Heart left ventricle (tissue), 13 donors: ENCODE measurements around the gene GPR148.

Experiments
- POLR2A ChIP-seq, 2 donors: fragments of 450-650 bp; IDR thresholded peaks; one replicate each; pipeline ENCODE4 v1.6.1; 2017; ENCODE audit warnings: antibody characterized with exemption in 2 of 2, mild to moderate bottlenecking in 2 of 2, moderate library complexity in 2 of 2
- TF ChIP-seq, protein P1 (sequence below), 12 donors: fragments of 200-600 bp; sonication (generic) in 4 of 12; IDR thresholded peaks; one replicate each; pipeline versions ENCODE4 v1.5.0 to v1.8.0; 2018 to 2022; ENCODE audit warnings: antibody characterized with exemption in 12 of 12, mild to moderate bottlenecking in 5 of 12
- donor health status: ischemic (EF 13 %, LVEDD 7.1; RV severe dilation, severe dysfunction).
- donor health status: DM: no; HTN: yes; CAD: no.
- donor health status: DM: no; HTN: no; CAD: no.
- donor health status: ischemic (EF 25% LVEDD 6.9; RV normal size, moderate dysfunction).
- donor health status: ischemic (EF 25% LVEDD 5.7; RV mildly dilated, moderate dysfunction).
- donor health status: ischemic (EF 35%, LVEDD 5.7; RV mildly dilated, moderate dysfunction).
- donor health status: nonischemic (EF 11% LVEDD 7.7; RV severe dilation, severe dysfunction).
- donor health status: DM: yes; HTN: yes; CAD: no.
- donor health status: PGD.
- donor health status: ischemic (EF 29% LVEDD 5.4; RV normal size, mild dysfunction).
- donor health status: nonischemic (EF 23%, LVEDD 6.1; RV moderate dilation, normal function).

DNA sequence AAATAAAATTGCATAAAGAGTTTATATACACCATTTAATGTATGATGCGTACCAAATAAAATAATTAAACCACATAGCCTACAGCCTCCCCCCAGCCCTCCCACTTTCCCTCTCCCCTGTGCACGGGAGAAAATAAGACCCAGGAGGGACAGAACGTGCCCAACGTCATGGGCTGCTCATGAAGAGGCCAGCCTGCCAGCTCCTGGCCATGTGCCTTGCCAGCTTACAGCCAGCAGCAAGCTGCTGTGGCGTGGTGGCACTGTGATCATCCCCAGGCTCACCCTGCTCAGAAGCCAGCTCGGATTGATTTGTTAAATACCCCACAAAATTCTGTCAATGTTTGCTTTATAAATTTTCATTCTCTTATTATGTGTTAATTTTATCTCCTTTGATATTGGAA, 7.6 kb downstream of the GPR148 start:
- TF ChIP-seq, protein P1, sequence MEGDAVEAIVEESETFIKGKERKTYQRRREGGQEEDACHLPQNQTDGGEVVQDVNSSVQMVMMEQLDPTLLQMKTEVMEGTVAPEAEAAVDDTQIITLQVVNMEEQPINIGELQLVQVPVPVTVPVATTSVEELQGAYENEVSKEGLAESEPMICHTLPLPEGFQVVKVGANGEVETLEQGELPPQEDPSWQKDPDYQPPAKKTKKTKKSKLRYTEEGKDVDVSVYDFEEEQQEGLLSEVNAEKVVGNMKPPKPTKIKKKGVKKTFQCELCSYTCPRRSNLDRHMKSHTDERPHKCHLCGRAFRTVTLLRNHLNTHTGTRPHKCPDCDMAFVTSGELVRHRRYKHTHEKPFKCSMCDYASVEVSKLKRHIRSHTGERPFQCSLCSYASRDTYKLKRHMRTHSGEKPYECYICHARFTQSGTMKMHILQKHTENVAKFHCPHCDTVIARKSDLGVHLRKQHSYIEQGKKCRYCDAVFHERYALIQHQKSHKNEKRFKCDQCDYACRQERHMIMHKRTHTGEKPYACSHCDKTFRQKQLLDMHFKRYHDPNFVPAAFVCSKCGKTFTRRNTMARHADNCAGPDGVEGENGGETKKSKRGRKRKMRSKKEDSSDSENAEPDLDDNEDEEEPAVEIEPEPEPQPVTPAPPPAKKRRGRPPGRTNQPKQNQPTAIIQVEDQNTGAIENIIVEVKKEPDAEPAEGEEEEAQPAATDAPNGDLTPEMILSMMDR (IDR thresholded peaks at IDR 0.05), result no peak
- no peak for TF ChIP-seq POLR2A (IDR thresholded peaks at IDR 0.05)
